GM12878 (cell line): ENCODE results near the gene HAP1. TPM values are rescaled to one million over a fixed set of nuclear protein-coding genes. Genes with fewer than 3 reads are reported as not detected.

Source experiments
- ATAC-seq: fragments of 200-7000 bp; cut with Tn5 transposase; 3 replicates; pipeline ENCODE4 v1.9.1; 2020; ENCODE audit warnings: mild to moderate bottlenecking, moderate library complexity
- BruUV-seq: library from RNA; stranded (reverse); fragments of 400-500 nt; replicated peaks from 2 replicates; lab custom pipeline; 2021; lab: Mats Ljungman, UMichigan
- CTCF ChIA-PET: fragments of 300-600 bp; sonication (Branson Sonifier 250); formaldehyde crosslinking; extraction: SDS; loops from one replicate; lab custom pipeline; 2021; ENCODE audit warnings: inconsistent platforms; lab: Yijun Ruan, JAX
- POLR2A ChIA-PET: fragments of 350-600 bp; formaldehyde crosslinking; extraction: SDS; loops from one replicate; lab custom pipeline; 2021; ENCODE audit warnings: inconsistent platforms; lab: Charles Lee
- RAD21 ChIA-PET: fragments of 300-600 bp; sonication (Branson Sonifier 250); formaldehyde crosslinking; loops from one replicate; lab custom pipeline; 2023; ENCODE audit warnings: antibody characterized with exemption; ENCODE audit not compliant: unreplicated experiment; lab: Charles Lee
- SMC1A ChIA-PET: fragments of 300-600 bp; sonication (Branson Sonifier 250); formaldehyde crosslinking; loops from one replicate; lab custom pipeline; 2023; ENCODE audit not compliant: unreplicated experiment, uncharacterized antibody; lab: Charles Lee
- DNase-seq: peaks from one replicate; pipeline ENCODE4 v3.0.0-alpha.2; 2011; ENCODE audit warnings: low read depth, low spot score
- FAIRE-seq: peaks from 3 replicates; lab custom pipeline; 2011; peaks lifted over from hg19 to GRCh38; lab: Jason Lieb, UNC
- H2AFZ ChIP-seq: 2 replicates; pipeline ENCODE4 v1.6.0; 2011; ENCODE audit warnings: low read depth, low read length, control low read depth; ENCODE audit not compliant: control insufficient read depth
- H3K27ac ChIP-seq: 2 replicates; pipeline ENCODE4 v1.5.1; 2011; ENCODE audit warnings: control low read depth; ENCODE audit not compliant: control insufficient read depth, insufficient read depth
- H3K27me3 ChIP-seq, 2 experiments: replicated peaks in 1 of 2; 2 replicates each; pipeline versions ENCODE4 v1.6.0 to v1.6.1; 2011; ENCODE audit warnings: low read length in 1 of 2; ENCODE audit not compliant: control insufficient read depth in 2 of 2, insufficient read depth in 2 of 2
- H3K36me3 ChIP-seq, 2 experiments: 2 replicates each; pipeline ENCODE4 v1.5.1; 2011; ENCODE audit warnings: low read length in 1 of 2; ENCODE audit not compliant: control insufficient read depth in 2 of 2, insufficient read depth in 2 of 2
- H3K4me1 ChIP-seq: 2 replicates; pipeline ENCODE4 v1.6.1; 2011; ENCODE audit warnings: mild to moderate bottlenecking, low read length, moderate library complexity, mixed read lengths; ENCODE audit not compliant: control insufficient read depth, insufficient read depth
- H3K4me2 ChIP-seq: 2 replicates; pipeline ENCODE4 v1.6.0; 2011; ENCODE audit warnings: control low read depth; ENCODE audit not compliant: control insufficient read depth, insufficient read depth
- H3K4me3 ChIP-seq: fragments of 200-600 bp; sonication (generic); 2 replicates; pipeline ENCODE4 v1.5.1; 2016
- H3K79me2 ChIP-seq: 2 replicates; pipeline ENCODE4 v1.6.0; 2011; ENCODE audit warnings: low read length; ENCODE audit not compliant: control insufficient read depth, insufficient read depth
- H3K9ac ChIP-seq: 2 replicates; pipeline ENCODE4 v1.8.0; 2011; ENCODE audit warnings: low read length, control low read depth, mixed read lengths; ENCODE audit not compliant: control insufficient read depth, insufficient read depth
- H3K9me3 ChIP-seq: replicated peaks from 3 replicates; pipeline ENCODE4 v1.5.1; 2011; ENCODE audit warnings: mild to moderate bottlenecking, low read length; ENCODE audit not compliant: control insufficient read depth, insufficient read depth
- H4K20me1 ChIP-seq: 2 replicates; pipeline ENCODE4 v1.6.0; 2011; ENCODE audit not compliant: control insufficient read depth, insufficient read depth
- CBX3 ChIP-seq: fragments of 200-600 bp; sonication (generic); IDR thresholded peaks from 2 replicates; pipeline ENCODE4 v1.6.1; 2016; ENCODE audit warnings: low read depth, borderline replicate concordance
- CREB1 ChIP-seq: IDR thresholded peaks from 2 replicates; pipeline ENCODE4 v1.6.1; 2012; ENCODE audit warnings: low read depth, mild to moderate bottlenecking, inconsistent platforms
- E2F8 ChIP-seq: fragments of 450-650 bp; IDR thresholded peaks from 2 replicates; pipeline ENCODE4 v1.6.1; 2018; ENCODE audit warnings: mild to moderate bottlenecking, low read depth, moderate library complexity; ENCODE audit not compliant: partially characterized antibody
- EZH2 ChIP-seq: IDR thresholded peaks from 2 replicates; pipeline ENCODE4 v1.6.1; 2012; ENCODE audit warnings: low read depth, mild to moderate bottlenecking, control low read depth, inconsistent platforms, low read length, borderline replicate concordance; ENCODE audit not compliant: control insufficient read depth
- HCFC1 ChIP-seq: fragments of 150-350 bp; IDR thresholded peaks from 2 replicates; pipeline ENCODE4 v1.6.1; 2014; ENCODE audit warnings: low read length
- IKZF1 ChIP-seq: fragments of 450-650 bp; conservative IDR thresholded peaks from 2 replicates; pipeline ENCODE4 v1.6.1; 2017; ENCODE audit warnings: antibody characterized with exemption, mild to moderate bottlenecking
- MTA3 ChIP-seq: IDR thresholded peaks from 2 replicates; pipeline ENCODE4 v1.6.1; 2012; ENCODE audit warnings: low read length, inconsistent platforms, borderline replicate concordance
- STAT3 ChIP-seq: IDR thresholded peaks from 2 replicates; pipeline ENCODE4 v1.6.1; 2011; ENCODE audit warnings: low read depth, low read length, improper control_type of control experiment
- ZBTB11 ChIP-seq: fragments of 450-650 bp; formaldehyde crosslinking; IDR thresholded peaks from 2 replicates; pipeline ENCODE4 v1.5.0; 2022; ENCODE audit warnings: mild to moderate bottlenecking, missing genetic modification characterization
- WGBS: methylation state at CpG from one replicate; pipeline ENCODE4 v1.1.6; 2016; ENCODE audit warnings: low lambda C conversion rate; ENCODE audit not compliant: insufficient replicate concordance, insufficient coverage; ENCODE audit errors: missing lambda C conversion rate; 5-methylcytosine and 5-hydroxymethylcytosine counted together
- in situ Hi-C: fragments of 300-500 bp; cut with MboI; formaldehyde crosslinking; loops from 9 replicates; pipeline ENCODE4 v1.14.3; 2018; ENCODE audit warnings: mixed read lengths
- intact Hi-C: fragments of 100-400 bp; cut with micrococcal nuclease; formaldehyde crosslinking; loops from one replicate; pipeline ENCODE4 v1.14.2; 2022; ENCODE audit not compliant: unreplicated experiment
- polyA plus RNA-seq, 11 experiments: library from polyadenylated mRNA; depleted of rRNA in 4 of 11; unstranded in 6 of 11; stranded (reverse) in 5 of 11; fragments of >200 nt; fragmentation: Nextera tagmentation in 4 of 11; fragmentation: Illumina TruSeq in 1 of 11; extraction: Ambion mirVana in 4 of 11; extraction: Trizol in 1 of 11; gene quantifications; 1 replicate in 1 of 11; 2 replicates in 10 of 11; pipeline versions ENCODE4 v1.2.1 to v1.2.3, GENCODE V29; 2011 to 2016; ENCODE audit warnings: inconsistent platforms in 2 of 11, missing spikeins in 2 of 11, low read depth in 1 of 11
- total RNA-seq, 4 experiments: library from RNA; depleted of rRNA in 3 of 4; stranded (reverse); fragments of >200 nt in 3 of 4; fragmentation: Illumina TruSeq in 1 of 4; extraction: Trizol in 1 of 4; gene quantifications; 2 replicates each; pipeline versions ENCODE4 v1.2.1 to v1.2.3, GENCODE V29; 2013 to 2021
- TF ChIP-seq, protein P1 (sequence below): fragments of 450-650 bp; IDR thresholded peaks from 2 replicates; pipeline ENCODE4 v1.6.1; 2017; ENCODE audit warnings: mild to moderate bottlenecking, low read depth, inconsistent platforms; ENCODE audit not compliant: poor library complexity, severe bottlenecking

Gene HAP1
- total and polyA plus RNA-seq, 10 of the 15 experiments (the other 5 are each of a cell fraction or from before 2014, with no cell fraction given): not detected

DNA sequence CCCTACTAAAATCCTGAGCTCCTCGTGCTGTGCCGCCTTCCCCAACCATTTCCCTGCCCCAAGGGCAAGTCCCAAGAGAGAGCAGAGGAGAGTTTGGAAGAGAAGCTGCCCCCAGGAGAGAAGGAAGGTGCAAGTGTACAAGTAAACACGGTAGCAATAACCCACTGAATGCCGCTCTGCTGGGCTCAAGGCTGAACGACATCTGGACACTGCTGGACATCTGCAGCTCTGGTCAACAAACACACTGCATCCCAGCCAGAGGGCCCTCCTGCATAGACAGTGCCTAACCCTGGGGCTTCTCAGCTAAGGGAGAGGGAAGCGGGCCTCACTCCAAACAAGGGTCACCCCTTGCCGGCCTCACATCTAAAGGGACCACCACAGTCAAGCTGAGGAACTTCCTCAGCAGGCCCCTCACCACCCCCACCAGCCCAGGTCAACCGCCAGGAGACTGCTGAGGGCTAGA lies 39.3 kb upstream of the HAP1 start:
- POLR2A ChIA-PET: interaction anchor here (1.9 kb wide), 1 partner anchor 13 kb away, joined by 6 read pairs; the partner anchor contains the start of gene JUP
- no peaks in the 10 kb centered on the region for H3K36me3 ChIP-seq
- H3K27ac ChIP-seq: no peak overlapping the region
- CTCF ChIA-PET: interaction anchor here (1.2 to 1.5 kb wide), 2 partner anchors 13 to 85 kb away, joined by 3 to 4 read pairs; partner anchors contain the start of genes EIF1 and JUP
- intact Hi-C loops (no loop called here), in situ Hi-C loops (no loop called here)
- RAD21 ChIA-PET: no interaction called here
- ATAC-seq (no peak), FAIRE-seq (no peak), DNase-seq (no peak)
- H2AFZ ChIP-seq: no peak overlapping the region
- peaks cover 4% of the 10 kb centered on the region for H3K79me2 ChIP-seq
- no peaks in the 10 kb centered on the region for H3K4me1 ChIP-seq
- no peaks in the 10 kb centered on the region for H3K9me3 ChIP-seq
- no peak for TF ChIP-seq STAT3
- no peak for TF ChIP-seq E2F8
- TF ChIP-seq CBX3: no peak
- no peak for TF ChIP-seq CREB1
- no peak for TF ChIP-seq ZBTB11
- TF ChIP-seq EZH2: no peak
- no peak for TF ChIP-seq IKZF1
- no peak for TF ChIP-seq MTA3
- TF ChIP-seq, protein P1, sequence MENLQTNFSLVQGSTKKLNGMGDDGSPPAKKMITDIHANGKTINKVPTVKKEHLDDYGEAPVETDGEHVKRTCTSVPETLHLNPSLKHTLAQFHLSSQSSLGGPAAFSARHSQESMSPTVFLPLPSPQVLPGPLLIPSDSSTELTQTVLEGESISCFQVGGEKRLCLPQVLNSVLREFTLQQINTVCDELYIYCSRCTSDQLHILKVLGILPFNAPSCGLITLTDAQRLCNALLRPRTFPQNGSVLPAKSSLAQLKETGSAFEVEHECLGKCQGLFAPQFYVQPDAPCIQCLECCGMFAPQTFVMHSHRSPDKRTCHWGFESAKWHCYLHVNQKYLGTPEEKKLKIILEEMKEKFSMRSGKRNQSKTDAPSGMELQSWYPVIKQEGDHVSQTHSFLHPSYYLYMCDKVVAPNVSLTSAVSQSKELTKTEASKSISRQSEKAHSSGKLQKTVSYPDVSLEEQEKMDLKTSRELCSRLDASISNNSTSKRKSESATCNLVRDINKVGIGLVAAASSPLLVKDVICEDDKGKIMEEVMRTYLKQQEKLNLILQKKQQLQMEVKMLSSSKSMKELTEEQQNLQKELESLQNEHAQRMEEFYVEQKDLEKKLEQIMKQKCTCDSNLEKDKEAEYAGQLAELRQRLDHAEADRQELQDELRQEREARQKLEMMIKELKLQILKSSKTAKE: no peak
- no peak for TF ChIP-seq HCFC1
- H3K27me3 ChIP-seq: no peaks in the 10 kb centered on the region
- no peak overlapping the region for H3K4me3 ChIP-seq
- H3K4me2 ChIP-seq: peak overlapping the region; percentile 25; the same call in 1 of the 2 replicates
- SMC1A ChIA-PET: no interaction called here
- WGBS: 68% methylated on average over 8 of the region's 8 CpGs
- no TSS peak for BruUV-seq
- no peaks in the 10 kb centered on the region for H4K20me1 ChIP-seq
- no peak overlapping the region for H3K9ac ChIP-seq
